HepG2 (cell line): ENCODE results near the gene F12. TPM values are rescaled to one million over a fixed set of nuclear protein-coding genes. Genes with fewer than 3 reads are reported as not detected.

Experiments
- CEBPG ChIP-seq: IDR thresholded peaks from 2 replicates; pipeline ENCODE4 v1.6.1; 2016
- ETV6 ChIP-seq: sonication (generic); formaldehyde crosslinking; conservative IDR thresholded peaks from 2 replicates; pipeline ENCODE4 v1.4.0; 2020; ENCODE audit warnings: missing genetic modification reagents
- FOSL1 ChIP-seq: sonication (generic); formaldehyde crosslinking; IDR thresholded peaks from 2 replicates; pipeline ENCODE4 v1.9.0; 2021; ENCODE audit warnings: missing genetic modification reagents, borderline replicate concordance
- GMEB2 ChIP-seq: IDR thresholded peaks from 2 replicates; pipeline ENCODE4 v1.6.1; 2016; ENCODE audit warnings: missing biosample characterization, missing genetic modification reagents, low read depth
- HINFP ChIP-seq: sonication (generic); formaldehyde crosslinking; IDR thresholded peaks from 2 replicates; pipeline ENCODE4 v1.4.0; 2020; ENCODE audit warnings: low read depth, mild to moderate bottlenecking, missing genetic modification reagents
- MAX ChIP-seq: IDR thresholded peaks from 2 replicates; pipeline ENCODE4 v1.6.1; 2012; ENCODE audit warnings: inconsistent platforms
- NR2C2 ChIP-seq: sonication (generic); formaldehyde crosslinking; IDR thresholded peaks from 2 replicates; pipeline ENCODE4 v1.4.0; 2020; ENCODE audit warnings: missing genetic modification reagents, mild to moderate bottlenecking, moderate library complexity, borderline replicate concordance
- PRDM15 ChIP-seq: sonication (generic); formaldehyde crosslinking; IDR thresholded peaks from 2 replicates; pipeline ENCODE4 v1.4.0; 2020; ENCODE audit warnings: missing genetic modification reagents
- SAP130 ChIP-seq: IDR thresholded peaks from 2 replicates; pipeline ENCODE4 v1.6.1; 2016; ENCODE audit warnings: low read depth
- TARDBP ChIP-seq: sonication (generic); formaldehyde crosslinking; IDR thresholded peaks from 2 replicates; pipeline ENCODE4 v1.8.0; 2022; ENCODE audit warnings: mild to moderate bottlenecking, missing genetic modification reagents
- THAP9 ChIP-seq: sonication (generic); formaldehyde crosslinking; IDR thresholded peaks from 2 replicates; pipeline ENCODE4; 2020; ENCODE audit warnings: missing genetic modification reagents, mild to moderate bottlenecking, borderline replicate concordance
- ZFP62 ChIP-seq: sonication (generic); formaldehyde crosslinking; IDR thresholded peaks from 2 replicates; pipeline ENCODE4 v1.4.0; 2020; ENCODE audit warnings: missing genetic modification reagents
- ZNF180 ChIP-seq: sonication (generic); formaldehyde crosslinking; IDR thresholded peaks from 2 replicates; pipeline ENCODE4 v1.4.0; 2020; ENCODE audit warnings: low read depth, missing genetic modification reagents, borderline replicate concordance
- ZNF230 ChIP-seq: sonication (generic); formaldehyde crosslinking; IDR thresholded peaks from 2 replicates; pipeline ENCODE4 v1.4.0; 2020; ENCODE audit warnings: mild to moderate bottlenecking, missing genetic modification reagents
- ZNF512B ChIP-seq: sonication (generic); formaldehyde crosslinking; IDR thresholded peaks from 2 replicates; pipeline ENCODE4 v1.5.1; 2020; ENCODE audit warnings: missing genetic modification reagents, mild to moderate bottlenecking, borderline replicate concordance
- polyA plus RNA-seq, 8 experiments: library from polyadenylated mRNA; depleted of rRNA in 3 of 8; stranded (reverse) in 7 of 8; unstranded in 1 of 8; fragments of >200 nt; fragmentation: Illumina TruSeq in 4 of 8; extraction: Trizol in 4 of 8; gene quantifications; 2 replicates each; pipeline versions ENCODE4 v1.2.1 to v1.2.3, GENCODE V29; 2011 to 2016; ENCODE audit warnings: low read depth in 4 of 8, missing spikeins in 1 of 8, mixed read lengths in 1 of 8; ENCODE audit not compliant: insufficient read depth in 1 of 8
- total RNA-seq, 5 experiments: library from RNA; depleted of rRNA; stranded (reverse); fragments of >200 nt; fragmentation: Illumina TruSeq; extraction: Trizol; gene quantifications; 2 replicates each; pipeline ENCODE4 v1.2.3, GENCODE V29; 2016; ENCODE audit warnings: low read depth in 1 of 5

F12 gene
- total and polyA plus RNA-seq, 2 of the 13 experiments (the other 11 are each of a cell fraction or from before 2014, with no cell fraction given), result 2.5 to 3.0 TPM

GRCh38 chr5:177382423-177383029 is 26.8 kb downstream of the F12 start (continued):
- TF ChIP-seq ZFP62 (no peak), CEBPG (no peak), FOSL1 (CRISPR knock-in tag) (no peak), ZNF230 (CRISPR knock-in tag) (no peak), MAX (peak; percentile 72), ZNF512B (CRISPR knock-in tag) (no peak), SAP130 (CRISPR knock-in tag) (0 out of 2 replicates have a peak, but pooled peaks have one; percentile 18), GMEB2 (CRISPR knock-in tag) (no peak), PRDM15 (no peak), ETV6 (no peak), HINFP (CRISPR knock-in tag) (no peak), THAP9 (CRISPR knock-in tag) (no peak), NR2C2 (no peak), ZNF180 (no peak), TARDBP (CRISPR knock-in tag) (no peak)
